Subcutaneous adipose tissue (tissue), 4 donors: Measurements from ENCODE around the gene S100A3. TPM values are rescaled to one million over a fixed set of nuclear protein-coding genes. Genes with fewer than 3 reads are reported as not detected.

Source experiments
- total RNA-seq, 4 donors: library from RNA; depleted of rRNA; stranded (reverse); fragments of >200 nt; gene quantifications; one replicate each; pipeline ENCODE4 v1.1.0, GENCODE V29; 2016
- TF ChIP-seq, protein P1 (sequence below): fragments of 450-650 bp; IDR thresholded peaks from one replicate; pipeline ENCODE4 v1.5.1; 2016; ENCODE audit warnings: low read depth, mild to moderate bottlenecking, control low read depth, antibody characterized with exemption, moderate library complexity

The S100A3 gene
- total RNA-seq, 4 donors from 2014 or later, result 2.6 to 8.3 (median 3.1) TPM

GRCh38 chr1:153542956-153543711 lies 5.9 kb downstream of the S100A3 start:
- TF ChIP-seq, protein P1, sequence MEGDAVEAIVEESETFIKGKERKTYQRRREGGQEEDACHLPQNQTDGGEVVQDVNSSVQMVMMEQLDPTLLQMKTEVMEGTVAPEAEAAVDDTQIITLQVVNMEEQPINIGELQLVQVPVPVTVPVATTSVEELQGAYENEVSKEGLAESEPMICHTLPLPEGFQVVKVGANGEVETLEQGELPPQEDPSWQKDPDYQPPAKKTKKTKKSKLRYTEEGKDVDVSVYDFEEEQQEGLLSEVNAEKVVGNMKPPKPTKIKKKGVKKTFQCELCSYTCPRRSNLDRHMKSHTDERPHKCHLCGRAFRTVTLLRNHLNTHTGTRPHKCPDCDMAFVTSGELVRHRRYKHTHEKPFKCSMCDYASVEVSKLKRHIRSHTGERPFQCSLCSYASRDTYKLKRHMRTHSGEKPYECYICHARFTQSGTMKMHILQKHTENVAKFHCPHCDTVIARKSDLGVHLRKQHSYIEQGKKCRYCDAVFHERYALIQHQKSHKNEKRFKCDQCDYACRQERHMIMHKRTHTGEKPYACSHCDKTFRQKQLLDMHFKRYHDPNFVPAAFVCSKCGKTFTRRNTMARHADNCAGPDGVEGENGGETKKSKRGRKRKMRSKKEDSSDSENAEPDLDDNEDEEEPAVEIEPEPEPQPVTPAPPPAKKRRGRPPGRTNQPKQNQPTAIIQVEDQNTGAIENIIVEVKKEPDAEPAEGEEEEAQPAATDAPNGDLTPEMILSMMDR, result no peak

DNA sequence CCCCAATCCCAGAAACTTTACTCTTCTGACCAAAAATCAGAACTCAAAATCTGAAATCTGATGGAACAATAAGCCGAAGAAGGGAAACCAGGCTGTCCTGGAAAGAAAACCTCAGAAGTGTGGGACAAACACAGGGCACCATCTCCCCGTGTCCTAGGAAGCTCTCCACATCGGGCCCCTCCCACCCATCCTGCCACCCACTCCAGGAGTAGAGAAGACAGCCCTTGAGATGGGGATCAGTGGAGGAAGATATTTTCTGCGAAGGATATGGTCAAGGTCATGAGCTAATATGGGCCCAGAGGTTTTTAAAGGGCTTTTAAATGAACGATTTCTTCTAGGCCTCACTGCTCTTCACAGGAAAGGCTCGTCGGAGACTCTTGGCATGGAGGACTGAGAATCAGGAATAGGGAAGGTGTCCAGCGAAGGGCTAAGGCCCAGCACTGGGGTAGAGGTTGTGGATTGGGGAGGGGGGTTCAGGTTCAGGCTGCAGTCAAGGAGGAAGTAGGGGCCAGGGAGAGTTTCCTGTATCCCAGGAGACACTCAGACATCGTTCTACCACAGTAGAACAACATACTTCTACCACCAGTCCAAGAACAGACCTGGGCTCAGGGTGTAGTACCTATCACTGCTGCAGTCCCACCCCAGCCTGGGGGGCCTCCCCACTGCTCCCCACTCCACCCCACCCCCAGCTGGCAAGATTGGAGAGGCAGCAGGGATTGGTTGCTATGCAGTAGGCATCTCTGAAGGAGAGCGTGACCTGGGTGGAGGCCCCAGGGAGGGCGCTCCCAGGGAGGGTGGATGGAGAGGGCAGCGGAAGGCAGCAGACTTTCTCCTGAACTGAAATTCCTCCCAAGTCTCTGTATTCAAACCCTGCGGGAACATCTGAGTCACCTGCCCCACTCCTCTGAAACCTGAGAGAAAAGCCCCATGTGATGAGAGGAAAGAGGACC lies 7.1 kb downstream of the S100A3 start:
- TF ChIP-seq, protein P1, result no peak

GRCh38 chr1:153540394-153541361 lies 8.4 kb downstream of the S100A3 start, which contains the start of gene S100A5:
TSS of gene S100A5 (minus strand) at chr1:153540934. CDS start at chr1:153540191, 743 bp downstream.
- TF ChIP-seq, protein P1, result no peak

GRCh38 chr1:153539395-153540093 lies 9.5 kb downstream of the S100A3 start:
- TF ChIP-seq, protein P1, result no peak

DNA sequence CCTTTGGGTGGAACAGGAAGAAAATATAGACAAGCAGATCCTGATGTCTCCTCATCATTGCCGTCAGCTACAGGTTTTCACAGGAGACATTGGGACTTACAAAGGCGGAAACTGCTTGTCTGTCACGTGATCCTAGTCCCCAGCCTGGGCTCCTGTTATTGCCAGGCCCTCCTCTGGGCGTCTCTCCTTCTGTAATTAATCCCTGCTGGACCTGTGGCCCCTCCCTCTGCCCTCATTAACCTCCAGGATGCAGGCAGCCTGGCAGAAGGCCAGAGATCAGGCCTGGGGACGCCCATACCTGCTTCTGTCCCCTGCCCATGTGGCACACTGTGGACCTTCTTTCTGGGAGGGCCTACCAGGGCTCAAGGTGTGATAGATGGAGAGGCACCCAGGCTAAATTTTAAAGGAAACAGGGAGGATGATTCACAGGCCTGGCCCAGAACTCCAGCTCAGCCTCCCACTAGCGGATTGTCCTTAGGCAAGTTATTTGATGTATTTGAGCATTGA lies 10.7 kb downstream of the S100A3 start:
- TF ChIP-seq, protein P1, result no peak

GRCh38 chr1:153537376-153537730 lies 11.7 kb downstream of the S100A3 start:
- TF ChIP-seq, protein P1, result no peak
